ENCODE measurements around the gene SFI1. TPM values are rescaled to one million over a fixed set of nuclear protein-coding genes. Genes with fewer than 3 reads are reported as not detected.

The SFI1 gene
- polyA plus RNA-seq, 1 donor (not counting 4 experiments of a cell fraction or from before 2014, with no cell fraction given): 10.7 TPM

DNA sequence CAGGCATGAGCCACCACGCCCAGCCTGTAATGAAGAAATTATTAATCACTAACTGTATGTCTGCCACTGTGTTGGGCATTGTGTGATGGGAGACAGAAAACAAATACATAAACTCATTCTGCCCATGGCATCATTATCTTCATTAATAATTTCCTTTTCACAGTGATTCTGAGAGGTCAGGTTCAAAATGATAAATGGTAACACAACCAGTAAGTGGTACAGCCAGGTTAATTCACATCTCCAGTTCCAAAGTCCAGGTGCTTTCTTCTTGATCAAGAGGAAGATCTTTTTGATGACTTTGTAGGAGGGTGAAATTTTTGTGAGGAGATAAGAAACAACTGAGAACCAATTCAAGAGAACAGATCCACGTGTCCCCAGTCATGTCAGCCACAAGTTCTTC lies 98.9 kb downstream of the SFI1 start:
- dilution Hi-C loops (cut with MboI; ENCODE audit: extremely low pct_ligation_motif_present, low sequenced_read_pairs): no loop called here
- H4K20me1 ChIP-seq (ENCODE audit: control insufficient read depth, extremely low read depth, insufficient read depth, low read length): no peaks in the 10 kb centered on the region
- H2AFZ ChIP-seq (ENCODE audit: control insufficient read depth, low read length): no peak overlapping the region
- no peaks in the 10 kb centered on the region for H3K9me3 ChIP-seq (ENCODE audit: control insufficient read depth, low read depth, low read length)
- no peaks in the 10 kb centered on the region for H3K27me3 ChIP-seq (ENCODE audit: control insufficient read depth, extremely low read depth, insufficient read depth, low read length)
- no peak for TF ChIP-seq EZH2 (IDR thresholded peaks at IDR 0.05; ENCODE audit: low read length)
- no peak for TF ChIP-seq CTCF (optimal IDR thresholded peaks at IDR 0.05 in 1 of 3, IDR thresholded peaks at IDR 0.05 in 1 of 3, conservative IDR thresholded peaks at IDR 0.05 in 1 of 3; ENCODE audit: extremely low read depth in 1 of 3, insufficient read depth in 2 of 3, low read length in 3 of 3)
- H3K4me3 ChIP-seq (ENCODE audit: control insufficient read depth in 2 of 3, extremely low read depth in 1 of 3, insufficient read depth in 2 of 3, low read depth in 1 of 3, low read length in 3 of 3): no peak overlapping the region
- no peaks in the 10 kb centered on the region for H3K79me2 ChIP-seq (ENCODE audit: control insufficient read depth, insufficient read depth, low read length)
- H3K9ac ChIP-seq (ENCODE audit: control insufficient read depth, extremely low read depth, insufficient read depth, low read length): no peak overlapping the region
- no peak for DNase-seq (ENCODE audit: low read depth, low spot score)
- no peaks in the 10 kb centered on the region for H3K9me1 ChIP-seq (ENCODE audit: control insufficient read depth, extremely low read depth, insufficient read depth, low read length)
- no peak for FAIRE-seq
- no peaks in the 10 kb centered on the region for H3K4me1 ChIP-seq (ENCODE audit: control insufficient read depth, extremely low read depth, insufficient read depth, low read length)
- H3K4me2 ChIP-seq (ENCODE audit: control insufficient read depth, extremely low read depth, insufficient read depth, low read depth, low read length): no peak overlapping the region
- no peaks in the 10 kb centered on the region for H3K36me3 ChIP-seq (ENCODE audit: control insufficient read depth in 2 of 2, extremely low read depth in 1 of 2, insufficient read depth in 2 of 2, low read length in 2 of 2)
- no peak overlapping the region for H3K27ac ChIP-seq (ENCODE audit: control insufficient read depth, insufficient read depth, low read length)

GRCh38 chr22:31602259-31602952 lies 106.1 kb downstream of the SFI1 start:
- no peak for DNase-seq (ENCODE audit: low read depth, low spot score)
- dilution Hi-C loops (cut with MboI; ENCODE audit: extremely low pct_ligation_motif_present, low sequenced_read_pairs): no loop called here
- H3K9me1 ChIP-seq (ENCODE audit: control insufficient read depth, extremely low read depth, insufficient read depth, low read length): no peaks in the 10 kb centered on the region
- no peak overlapping the region for H3K4me3 ChIP-seq (ENCODE audit: control insufficient read depth in 2 of 3, extremely low read depth in 1 of 3, insufficient read depth in 2 of 3, low read depth in 1 of 3, low read length in 3 of 3)
- no peaks in the 10 kb centered on the region for H4K20me1 ChIP-seq (ENCODE audit: control insufficient read depth, extremely low read depth, insufficient read depth, low read length)
- no peaks in the 10 kb centered on the region for H3K27me3 ChIP-seq (ENCODE audit: control insufficient read depth, extremely low read depth, insufficient read depth, low read length)
- no peaks in the 10 kb centered on the region for H3K9me3 ChIP-seq (ENCODE audit: control insufficient read depth, low read depth, low read length)
- TF ChIP-seq EZH2 (IDR thresholded peaks at IDR 0.05; ENCODE audit: low read length) (no peak), CTCF (optimal IDR thresholded peaks at IDR 0.05 in 1 of 3, IDR thresholded peaks at IDR 0.05 in 1 of 3, conservative IDR thresholded peaks at IDR 0.05 in 1 of 3; ENCODE audit: extremely low read depth in 1 of 3, insufficient read depth in 2 of 3, low read length in 3 of 3) (peak in 1 of 3 experiments; percentile 13)
- H3K27ac ChIP-seq (ENCODE audit: control insufficient read depth, insufficient read depth, low read length): no peak overlapping the region
- H3K9ac ChIP-seq (ENCODE audit: control insufficient read depth, extremely low read depth, insufficient read depth, low read length): no peak overlapping the region
- peaks cover 0 to 4% of the 10 kb centered on the region in 2 experiments for H3K36me3 ChIP-seq (ENCODE audit: control insufficient read depth in 2 of 2, extremely low read depth in 1 of 2, insufficient read depth in 2 of 2, low read length in 2 of 2)
- peak overlapping the region; percentile 6 for H3K4me2 ChIP-seq (ENCODE audit: control insufficient read depth, extremely low read depth, insufficient read depth, low read depth, low read length)
- peak; percentile 83 for FAIRE-seq
- no peaks in the 10 kb centered on the region for H3K79me2 ChIP-seq (ENCODE audit: control insufficient read depth, insufficient read depth, low read length)
- peaks cover 8% of the 10 kb centered on the region for H3K4me1 ChIP-seq (ENCODE audit: control insufficient read depth, extremely low read depth, insufficient read depth, low read length)
- H2AFZ ChIP-seq (ENCODE audit: control insufficient read depth, low read length): no peak overlapping the region
